ENCODE results near the gene CCDC86.

CCDC86 gene

GRCh38 chr11:60831143-60831500, 10.8 kb upstream of the CCDC86 start:
- no peak overlapping the region for H2AK5ac ChIP-seq (ENCODE audit: low read length)
- no peak overlapping the region for H3K4me3 ChIP-seq (ENCODE audit: low read depth, low read length)
- WGBS (ENCODE audit: extremely low coverage, insufficient coverage, insufficient read length) = no CpG with 5 or more reads among the region's 8 CpGs
- H3K4ac ChIP-seq (ENCODE audit: low read depth, low read length) = no peak overlapping the region
- no peaks in the 10 kb centered on the region for H3K9me3 ChIP-seq (ENCODE audit: insufficient read depth, low read depth, low read length)
- no peak overlapping the region for H3K23ac ChIP-seq (ENCODE audit: low read length)
- H2AFZ ChIP-seq (ENCODE audit: insufficient read depth, low read length, poor library complexity) = no peak overlapping the region
- no peaks in the 10 kb centered on the region for H3K79me1 ChIP-seq (ENCODE audit: low read length)
- H2BK5ac ChIP-seq (ENCODE audit: low read depth, low read length, poor library complexity) = no peak overlapping the region
- no peak overlapping the region for H4K8ac ChIP-seq (ENCODE audit: low read depth, low read length)
- H2BK12ac ChIP-seq (ENCODE audit: low read length) = no peak overlapping the region
- DNase-seq = peak; percentile 86 to 96
- H4K91ac ChIP-seq (ENCODE audit: low read depth, low read length) = no peak overlapping the region
- no peak overlapping the region for H3K27ac ChIP-seq (ENCODE audit: low read depth, low read length)
- H3K14ac ChIP-seq (ENCODE audit: low read length) = no peak overlapping the region
- H3K27me3 ChIP-seq (ENCODE audit: insufficient read depth, low read length) = no peaks in the 10 kb centered on the region
- H3K4me1 ChIP-seq (ENCODE audit: control insufficient read depth in 1 of 2, insufficient read depth in 2 of 2, low read length in 2 of 2) = no peaks in the 10 kb centered on the region
- H4K12ac ChIP-seq (ENCODE audit: low read depth, low read length) = no peak overlapping the region
- no peak overlapping the region for H3K4me2 ChIP-seq (ENCODE audit: low read length)
- no peaks in the 10 kb centered on the region for H3K79me2 ChIP-seq (ENCODE audit: control insufficient read depth, insufficient read depth, low read length, poor library complexity)
- no peaks in the 10 kb centered on the region for H3K36me3 ChIP-seq (ENCODE audit: control insufficient read depth in 1 of 2, insufficient read depth in 2 of 2, low read length in 2 of 2)
- no peak overlapping the region for H3K18ac ChIP-seq (ENCODE audit: low read length)
- no peak overlapping the region for H2BK120ac ChIP-seq (ENCODE audit: insufficient read depth, low read length, poor library complexity)
- no peak overlapping the region for H3K9ac ChIP-seq (ENCODE audit: low read length)

- Histone ChIP-seq H2BK5ac (ENCODE audit: low read depth, low read length, poor library complexity) (no peak overlapping the region), H3K79me1 (ENCODE audit: low read length) (no peaks in the 10 kb centered on the region), H3K9me3 (ENCODE audit: insufficient read depth, low read depth, low read length) (no peaks in the 10 kb centered on the region), H4K8ac (ENCODE audit: low read depth, low read length) (no peak overlapping the region), H3K4ac (ENCODE audit: low read depth, low read length) (no peak overlapping the region), H3K23ac (ENCODE audit: low read length) (no peak overlapping the region), H3K36me3 (ENCODE audit: control insufficient read depth in 1 of 2, insufficient read depth in 2 of 2, low read length in 2 of 2) (no peaks in the 10 kb centered on the region), H2AK5ac (ENCODE audit: low read length) (no peak overlapping the region), H3K14ac (ENCODE audit: low read length) (no peak overlapping the region), H3K4me1 (ENCODE audit: control insufficient read depth in 1 of 2, insufficient read depth in 2 of 2, low read length in 2 of 2) (no peaks in the 10 kb centered on the region), H3K9ac (ENCODE audit: low read length) (no peak overlapping the region), H3K18ac (ENCODE audit: low read length) (no peak overlapping the region), H3K27me3 (ENCODE audit: insufficient read depth, low read length) (no peaks in the 10 kb centered on the region), H3K4me3 (ENCODE audit: low read depth, low read length) (no peak overlapping the region), H4K12ac (ENCODE audit: low read depth, low read length) (no peak overlapping the region), H2BK12ac (ENCODE audit: low read length) (no peak overlapping the region), H3K79me2 (ENCODE audit: control insufficient read depth, insufficient read depth, low read length, poor library complexity) (no peaks in the 10 kb centered on the region), H4K91ac (ENCODE audit: low read depth, low read length) (no peak overlapping the region), H3K27ac (ENCODE audit: low read depth, low read length) (no peak overlapping the region), H2AFZ (ENCODE audit: insufficient read depth, low read length, poor library complexity) (no peak overlapping the region), H2BK120ac (ENCODE audit: insufficient read depth, low read length, poor library complexity) (no peak overlapping the region), H3K4me2 (ENCODE audit: low read length) (no peak overlapping the region)
- peak; percentile 44 to 69 for DNase-seq
- WGBS (ENCODE audit: extremely low coverage, insufficient coverage, insufficient read length) = no CpG with 5 or more reads among the region's 7 CpGs
These were observed 10.3 kb upstream of the CCDC86 start for GRCh38 chr11:60831501-60832079.

GRCh38 chr11:60834742-60835533, 7.0 kb upstream of the CCDC86 start:
- Histone ChIP-seq H2AK5ac (ENCODE audit: low read length) (no peak overlapping the region), H2BK120ac (ENCODE audit: insufficient read depth, low read length, poor library complexity) (no peak overlapping the region), H4K91ac (ENCODE audit: low read depth, low read length) (no peak overlapping the region), H3K27ac (ENCODE audit: low read depth, low read length) (no peak overlapping the region), H3K4me3 (ENCODE audit: low read depth, low read length) (no peak overlapping the region), H4K8ac (ENCODE audit: low read depth, low read length) (no peak overlapping the region), H3K79me2 (ENCODE audit: control insufficient read depth, insufficient read depth, low read length, poor library complexity) (no peaks in the 10 kb centered on the region), H4K12ac (ENCODE audit: low read depth, low read length) (no peak overlapping the region), H3K4ac (ENCODE audit: low read depth, low read length) (no peak overlapping the region), H3K18ac (ENCODE audit: low read length) (no peak overlapping the region), H2BK12ac (ENCODE audit: low read length) (no peak overlapping the region), H3K23ac (ENCODE audit: low read length) (no peak overlapping the region), H2AFZ (ENCODE audit: insufficient read depth, low read length, poor library complexity) (no peak overlapping the region), H3K9me3 (ENCODE audit: insufficient read depth, low read depth, low read length) (no peaks in the 10 kb centered on the region), H3K9ac (ENCODE audit: low read length) (no peak overlapping the region), H3K4me1 (ENCODE audit: control insufficient read depth in 1 of 2, insufficient read depth in 2 of 2, low read length in 2 of 2) (peaks cover 0 to 3% of the 10 kb centered on the region in 2 experiments), H3K36me3 (ENCODE audit: control insufficient read depth in 1 of 2, insufficient read depth in 2 of 2, low read length in 2 of 2) (no peaks in the 10 kb centered on the region), H3K27me3 (ENCODE audit: insufficient read depth, low read length) (no peaks in the 10 kb centered on the region), H2BK5ac (ENCODE audit: low read depth, low read length, poor library complexity) (no peak overlapping the region), H3K14ac (ENCODE audit: low read length) (no peak overlapping the region), H3K4me2 (ENCODE audit: low read length) (no peak overlapping the region), H3K79me1 (ENCODE audit: low read length) (no peaks in the 10 kb centered on the region)
- no peak for DNase-seq
- WGBS (ENCODE audit: extremely low coverage, insufficient coverage, insufficient read length) = no CpG with 5 or more reads among the region's 7 CpGs

GRCh38 chr11:60835534-60835846, 6.4 kb upstream of the CCDC86 start:
- no peak for DNase-seq
- no peak overlapping the region for H3K27ac ChIP-seq (ENCODE audit: low read depth, low read length)
- no peak overlapping the region for H3K4me2 ChIP-seq (ENCODE audit: low read length)
- H3K4me3 ChIP-seq (ENCODE audit: low read depth, low read length) = no peak overlapping the region
- no peaks in the 10 kb centered on the region for H3K36me3 ChIP-seq (ENCODE audit: control insufficient read depth in 1 of 2, insufficient read depth in 2 of 2, low read length in 2 of 2)
- H3K27me3 ChIP-seq (ENCODE audit: insufficient read depth, low read length) = no peaks in the 10 kb centered on the region
- H4K91ac ChIP-seq (ENCODE audit: low read depth, low read length) = no peak overlapping the region
- no peak overlapping the region for H2AK5ac ChIP-seq (ENCODE audit: low read length)
- H4K12ac ChIP-seq (ENCODE audit: low read depth, low read length) = no peak overlapping the region
- no peak overlapping the region for H4K8ac ChIP-seq (ENCODE audit: low read depth, low read length)
- H2BK5ac ChIP-seq (ENCODE audit: low read depth, low read length, poor library complexity) = no peak overlapping the region
- H3K4ac ChIP-seq (ENCODE audit: low read depth, low read length) = no peak overlapping the region
- H3K18ac ChIP-seq (ENCODE audit: low read length) = no peak overlapping the region
- H3K14ac ChIP-seq (ENCODE audit: low read length) = no peak overlapping the region
- H3K79me1 ChIP-seq (ENCODE audit: low read length) = peaks cover 1% of the 10 kb centered on the region
- WGBS (ENCODE audit: extremely low coverage, insufficient coverage, insufficient read length) = no CpG with 5 or more reads among the region's 3 CpGs
- H3K9me3 ChIP-seq (ENCODE audit: insufficient read depth, low read depth, low read length) = no peaks in the 10 kb centered on the region
- H3K9ac ChIP-seq (ENCODE audit: low read length) = no peak overlapping the region
- no peak overlapping the region for H3K23ac ChIP-seq (ENCODE audit: low read length)
- no peaks in the 10 kb centered on the region for H3K79me2 ChIP-seq (ENCODE audit: control insufficient read depth, insufficient read depth, low read length, poor library complexity)
- peaks cover 0 to 3% of the 10 kb centered on the region in 2 experiments for H3K4me1 ChIP-seq (ENCODE audit: control insufficient read depth in 1 of 2, insufficient read depth in 2 of 2, low read length in 2 of 2)
- H2BK12ac ChIP-seq (ENCODE audit: low read length) = no peak overlapping the region
- H2BK120ac ChIP-seq (ENCODE audit: insufficient read depth, low read length, poor library complexity) = no peak overlapping the region
- no peak overlapping the region for H2AFZ ChIP-seq (ENCODE audit: insufficient read depth, low read length, poor library complexity)
